IPS-15b (cell line): Measurements from ENCODE around the gene MYO7A.

Experiments used
- H3K27me3 ChIP-seq: one replicate; pipeline ENCODE4 v1.6.1; 2013; ENCODE audit warnings: low read length; ENCODE audit not compliant: control insufficient read depth, insufficient read depth
- H3K36me3 ChIP-seq: one replicate; pipeline ENCODE4 v1.6.1; 2013; ENCODE audit warnings: low read length; ENCODE audit not compliant: control insufficient read depth, insufficient read depth
- H3K4me1 ChIP-seq: one replicate; pipeline ENCODE4 v1.6.1; 2013; ENCODE audit warnings: mild to moderate bottlenecking, low read length; ENCODE audit not compliant: control insufficient read depth, insufficient read depth
- H3K4me3 ChIP-seq: one replicate; pipeline ENCODE4 v1.5.1; 2013; ENCODE audit warnings: low read depth, low read length
- H3K9ac ChIP-seq: one replicate; pipeline ENCODE4 v1.6.1; 2013; ENCODE audit warnings: low read depth, mild to moderate bottlenecking, low read length
- H3K9me3 ChIP-seq: one replicate; pipeline ENCODE4 v1.6.1; 2013; ENCODE audit warnings: mild to moderate bottlenecking, low read length; ENCODE audit not compliant: control insufficient read depth, insufficient read depth

The MYO7A gene

DNA sequence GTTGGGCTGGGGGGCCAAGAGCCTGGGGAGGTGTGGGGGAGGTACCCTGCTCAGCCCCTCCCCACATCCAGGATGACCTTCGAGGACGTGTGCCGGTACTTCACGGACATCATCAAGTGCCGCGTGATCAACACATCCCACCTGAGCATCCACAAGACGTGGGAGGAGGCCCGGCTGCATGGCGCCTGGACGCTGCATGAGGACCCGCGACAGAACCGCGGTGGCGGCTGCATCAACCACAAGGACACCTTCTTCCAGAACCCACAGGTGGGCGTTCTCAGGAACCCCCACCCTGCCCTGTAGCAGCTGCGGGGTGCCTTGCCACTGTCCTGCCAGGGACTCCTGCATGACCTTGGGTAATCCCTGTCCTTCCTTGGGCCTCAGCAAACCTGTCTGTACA is 10.0 kb upstream of the MYO7A start:
- Histone ChIP-seq H3K4me3 (no peak overlapping the region), H3K4me1 (no peaks in the 10 kb centered on the region), H3K27me3 (no peaks in the 10 kb centered on the region), H3K36me3 (peaks cover 16% of the 10 kb centered on the region), H3K9me3 (no peaks in the 10 kb centered on the region), H3K9ac (no peak overlapping the region)

GRCh38 chr11:77118971-77119370 is 9.1 kb upstream of the MYO7A start:
- no peak overlapping the region for H3K9ac ChIP-seq
- no peaks in the 10 kb centered on the region for H3K27me3 ChIP-seq
- H3K4me3 ChIP-seq: no peak overlapping the region
- no peaks in the 10 kb centered on the region for H3K4me1 ChIP-seq
- H3K9me3 ChIP-seq: no peaks in the 10 kb centered on the region
- peaks cover 16% of the 10 kb centered on the region for H3K36me3 ChIP-seq

DNA sequence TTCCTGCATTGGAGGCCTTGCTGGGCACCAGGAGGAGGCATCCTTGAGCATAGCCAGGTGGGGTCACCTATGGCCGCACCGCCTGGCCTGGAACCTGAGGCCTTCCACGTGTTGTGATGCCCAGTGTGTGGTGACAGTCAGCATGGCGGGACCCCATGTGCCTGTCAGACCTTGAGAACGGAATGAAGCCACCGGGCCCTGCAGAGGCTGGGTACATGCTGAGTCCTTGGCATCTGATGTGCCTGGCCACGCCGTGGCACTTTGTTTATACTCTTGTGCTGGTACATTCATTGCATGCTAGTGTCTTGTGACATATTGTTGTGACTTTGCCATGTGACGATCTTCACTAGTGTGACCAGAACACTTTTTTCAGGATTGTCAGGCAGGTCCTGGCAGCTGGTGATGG is 8.5 kb upstream of the MYO7A start:
- no peaks in the 10 kb centered on the region for H3K4me1 ChIP-seq
- H3K4me3 ChIP-seq: no peak overlapping the region
- H3K9me3 ChIP-seq: no peaks in the 10 kb centered on the region
- H3K36me3 ChIP-seq: peaks cover 16% of the 10 kb centered on the region
- no peaks in the 10 kb centered on the region for H3K27me3 ChIP-seq
- no peak overlapping the region for H3K9ac ChIP-seq

- H3K9me3 ChIP-seq: no peaks in the 10 kb centered on the region
- no peak overlapping the region for H3K4me3 ChIP-seq
- H3K27me3 ChIP-seq: no peaks in the 10 kb centered on the region
Measured at GRCh38 chr11:77120571-77120970, 7.5 kb upstream of the MYO7A start.

GRCh38 chr11:77121096-77121640 is 6.9 kb upstream of the MYO7A start:
- Histone ChIP-seq H3K9me3 (no peaks in the 10 kb centered on the region), H3K4me3 (no peak overlapping the region), H3K4me1 (no peaks in the 10 kb centered on the region), H3K36me3 (peaks cover 16% of the 10 kb centered on the region), H3K9ac (no peak overlapping the region), H3K27me3 (no peaks in the 10 kb centered on the region)

More at GRCh38 chr11:77120571-77120970, 7.5 kb upstream of the MYO7A start:
- Histone ChIP-seq H3K36me3 (peaks cover 16% of the 10 kb centered on the region), H3K4me1 (no peaks in the 10 kb centered on the region), H3K9ac (no peak overlapping the region)

DNA sequence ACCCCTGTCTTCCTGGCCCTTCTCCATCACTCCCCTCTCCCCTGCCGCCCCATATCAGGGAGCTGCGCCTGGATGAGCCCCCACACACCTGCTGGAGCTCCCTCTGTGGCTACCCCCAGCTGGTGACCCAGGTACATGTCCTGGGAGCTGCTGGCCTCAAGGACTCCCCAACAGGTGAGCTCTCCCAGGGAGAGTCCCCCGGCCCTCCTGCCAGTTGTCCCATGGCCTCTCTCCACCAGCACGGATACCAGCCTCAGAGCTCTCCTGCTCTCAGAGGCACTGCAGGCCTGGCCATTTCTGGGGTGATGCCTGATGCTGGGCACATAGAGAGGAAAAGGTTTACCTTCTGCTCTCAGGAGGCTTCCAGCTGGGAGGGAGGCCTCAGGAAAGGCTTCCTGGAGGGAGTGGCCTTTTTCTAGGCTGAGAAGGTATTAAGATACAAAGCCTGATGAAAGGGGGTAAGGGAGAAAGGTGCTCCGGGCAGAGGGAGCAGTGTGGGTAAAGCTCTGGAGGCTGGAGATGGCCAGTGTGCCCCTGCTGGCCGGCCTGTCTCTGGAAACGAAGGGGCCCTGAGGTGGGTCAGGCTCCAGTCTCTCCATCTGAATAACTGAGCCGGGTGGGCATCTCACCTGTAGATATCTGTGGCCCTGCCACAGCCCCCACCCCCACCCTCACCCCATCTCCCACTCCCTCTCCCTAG is 6.0 kb upstream of the MYO7A start:
- Histone ChIP-seq H3K9me3 (no peaks in the 10 kb centered on the region), H3K27me3 (no peaks in the 10 kb centered on the region), H3K4me1 (no peaks in the 10 kb centered on the region), H3K4me3 (no peak overlapping the region), H3K36me3 (peaks cover 16% of the 10 kb centered on the region), H3K9ac (no peak overlapping the region)

GRCh38 chr11:77122576-77123212 is 5.4 kb upstream of the MYO7A start:
- Histone ChIP-seq H3K9me3 (no peaks in the 10 kb centered on the region), H3K27me3 (no peaks in the 10 kb centered on the region), H3K36me3 (peaks cover 16% of the 10 kb centered on the region), H3K4me1 (peaks cover 3% of the 10 kb centered on the region), H3K4me3 (no peak overlapping the region), H3K9ac (no peak overlapping the region)

DNA sequence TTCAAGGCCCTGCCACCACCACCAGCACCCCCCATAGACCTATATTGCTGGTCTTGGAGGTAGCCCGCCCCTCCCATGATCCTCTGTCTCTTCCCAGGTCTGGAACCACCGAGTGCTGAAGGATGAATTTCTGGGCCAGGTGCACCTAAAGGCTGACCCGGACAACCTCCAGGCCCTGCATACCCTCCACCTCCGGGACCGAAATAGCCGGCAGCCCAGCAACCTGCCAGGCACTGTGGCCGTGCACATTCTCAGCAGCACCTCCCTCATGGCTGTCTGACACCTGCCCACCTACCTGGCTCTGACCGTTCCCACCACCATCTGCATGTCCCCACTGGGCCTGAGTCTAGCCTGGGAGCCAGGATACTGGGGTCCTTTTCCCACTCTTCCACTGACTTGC is 4.5 kb upstream of the MYO7A start:
- Histone ChIP-seq H3K27me3 (no peaks in the 10 kb centered on the region), H3K9me3 (no peaks in the 10 kb centered on the region), H3K36me3 (peaks cover 12% of the 10 kb centered on the region), H3K4me1 (peaks cover 3% of the 10 kb centered on the region), H3K4me3 (no peak overlapping the region), H3K9ac (no peak overlapping the region)

DNA sequence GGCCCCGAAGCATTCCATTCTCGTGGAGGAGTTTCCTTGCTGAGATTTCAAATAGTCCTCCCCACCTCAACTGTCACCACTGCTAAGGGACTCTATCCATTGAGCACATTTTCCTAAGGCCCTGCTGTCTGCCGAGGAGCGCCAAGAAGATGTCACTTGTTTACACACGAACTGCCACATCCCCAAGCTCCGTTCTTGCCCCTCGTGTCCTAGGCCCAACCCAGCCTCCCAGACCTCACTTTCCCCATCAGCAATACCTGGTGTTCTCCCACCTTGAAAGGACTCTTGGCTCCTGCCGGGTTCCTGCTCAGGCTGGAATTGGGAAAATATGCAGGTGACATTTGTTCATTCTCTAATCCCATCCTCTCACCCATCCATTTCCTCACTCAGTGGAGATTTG is 4.0 kb upstream of the MYO7A start:
- Histone ChIP-seq H3K27me3 (no peaks in the 10 kb centered on the region), H3K9me3 (no peaks in the 10 kb centered on the region), H3K4me3 (no peak overlapping the region), H3K9ac (no peak overlapping the region), H3K4me1 (peaks cover 3% of the 10 kb centered on the region), H3K36me3 (peaks cover 12% of the 10 kb centered on the region)

GRCh38 chr11:77124488-77124887 is 3.6 kb upstream of the MYO7A start:
- Histone ChIP-seq H3K4me1 (peaks cover 3% of the 10 kb centered on the region), H3K36me3 (peaks cover 10% of the 10 kb centered on the region), H3K27me3 (no peaks in the 10 kb centered on the region), H3K9me3 (no peaks in the 10 kb centered on the region), H3K9ac (no peak overlapping the region), H3K4me3 (no peak overlapping the region)

- Histone ChIP-seq H3K4me1 (peaks cover 3% of the 10 kb centered on the region), H3K27me3 (no peaks in the 10 kb centered on the region)
Measured at GRCh38 chr11:77125191-77125590, 2.9 kb upstream of the MYO7A start.

GRCh38 chr11:77125695-77126094 is 2.4 kb upstream of the MYO7A start:
- no peak overlapping the region for H3K9ac ChIP-seq
- peaks cover 3% of the 10 kb centered on the region for H3K4me1 ChIP-seq

More at GRCh38 chr11:77125191-77125590, 2.9 kb upstream of the MYO7A start:
- Histone ChIP-seq H3K9me3 (no peaks in the 10 kb centered on the region), H3K36me3 (peaks cover 8% of the 10 kb centered on the region), H3K4me3 (no peak overlapping the region), H3K9ac (no peak overlapping the region)

More at GRCh38 chr11:77125695-77126094, 2.4 kb upstream of the MYO7A start:
- Histone ChIP-seq H3K9me3 (no peaks in the 10 kb centered on the region), H3K36me3 (peaks cover 6% of the 10 kb centered on the region), H3K27me3 (no peaks in the 10 kb centered on the region), H3K4me3 (no peak overlapping the region)
